ENCODE data around the gene LPAR3. TPM values are rescaled to one million over a fixed set of nuclear protein-coding genes. Genes with fewer than 3 reads are reported as not detected.

Gene LPAR3
- polyA plus RNA-seq, 2 donors: 4.0 to 5.2 TPM

GRCh38 chr1:84823511-84823910 is 69.5 kb downstream of the LPAR3 start:
- H3K27me3 ChIP-seq (ENCODE audit: control insufficient read depth in 1 of 2, insufficient read depth in 2 of 2, low read length in 2 of 2): no peaks in the 10 kb centered on the region
- H3K9me3 ChIP-seq (ENCODE audit: control insufficient read depth in 2 of 2, insufficient read depth in 1 of 2, low read depth in 1 of 2, low read length in 1 of 2): no peaks in the 10 kb centered on the region
- no peak overlapping the region for H3K4me3 ChIP-seq (ENCODE audit: low read depth in 1 of 2, low read length in 2 of 2)
- H3K36me3 ChIP-seq (ENCODE audit: control insufficient read depth in 2 of 2, insufficient read depth in 2 of 2, low read length in 1 of 2): no peaks in the 10 kb centered on the region
- no peak overlapping the region for H3K27ac ChIP-seq (ENCODE audit: low read depth in 2 of 2, low read length in 1 of 2)
- no peaks in the 10 kb centered on the region for H3K4me1 ChIP-seq (ENCODE audit: control insufficient read depth in 2 of 2, insufficient read depth in 2 of 2, low read length in 1 of 2)

GRCh38 chr1:84810343-84810742 is 82.7 kb downstream of the LPAR3 start:
- H3K27ac ChIP-seq (ENCODE audit: low read depth in 2 of 2, low read length in 1 of 2): no peak overlapping the region
- no peaks in the 10 kb centered on the region for H3K9me3 ChIP-seq (ENCODE audit: control insufficient read depth in 2 of 2, insufficient read depth in 1 of 2, low read depth in 1 of 2, low read length in 1 of 2)
- peaks cover 0 to 2% of the 10 kb centered on the region in 2 donors for H3K4me1 ChIP-seq (ENCODE audit: control insufficient read depth in 2 of 2, insufficient read depth in 2 of 2, low read length in 1 of 2)
- no peak overlapping the region for H3K4me3 ChIP-seq (ENCODE audit: low read depth in 1 of 2, low read length in 2 of 2)
- no peaks in the 10 kb centered on the region for H3K27me3 ChIP-seq (ENCODE audit: control insufficient read depth in 1 of 2, insufficient read depth in 2 of 2, low read length in 2 of 2)
- H3K36me3 ChIP-seq (ENCODE audit: control insufficient read depth in 2 of 2, insufficient read depth in 2 of 2, low read length in 1 of 2): no peaks in the 10 kb centered on the region
- 94 to 96% methylated on average over 9 of the region's 9 CpGs for WGBS, 2 donors

- Histone ChIP-seq H3K27me3 (ENCODE audit: control insufficient read depth in 1 of 2, insufficient read depth in 2 of 2, low read length in 2 of 2) (no peaks in the 10 kb centered on the region), H3K27ac (ENCODE audit: low read depth in 2 of 2, low read length in 1 of 2) (no peak overlapping the region), H3K36me3 (ENCODE audit: control insufficient read depth in 2 of 2, insufficient read depth in 2 of 2, low read length in 1 of 2) (no peaks in the 10 kb centered on the region), H3K9me3 (ENCODE audit: control insufficient read depth in 2 of 2, insufficient read depth in 1 of 2, low read depth in 1 of 2, low read length in 1 of 2) (no peaks in the 10 kb centered on the region), H3K4me3 (ENCODE audit: low read depth in 1 of 2, low read length in 2 of 2) (no peak overlapping the region), H3K4me1 (ENCODE audit: control insufficient read depth in 2 of 2, insufficient read depth in 2 of 2, low read length in 1 of 2) (peaks cover 0 to 2% of the 10 kb centered on the region in 2 donors)
- WGBS, 2 donors: 95 to 98% methylated on average over 3 of the region's 3 CpGs
These were observed 84.0 kb downstream of the LPAR3 start for GRCh38 chr1:84809023-84809422.

GRCh38 chr1:84803604-84804003 is 89.4 kb downstream of the LPAR3 start:
- no peaks in the 10 kb centered on the region for H3K36me3 ChIP-seq (ENCODE audit: control insufficient read depth in 2 of 2, insufficient read depth in 2 of 2, low read length in 1 of 2)
- WGBS, 2 donors: 91 to 93% methylated on average over 1 of the region's 1 CpG
- no peaks in the 10 kb centered on the region for H3K9me3 ChIP-seq (ENCODE audit: control insufficient read depth in 2 of 2, insufficient read depth in 1 of 2, low read depth in 1 of 2, low read length in 1 of 2)
- H3K27ac ChIP-seq (ENCODE audit: low read depth in 2 of 2, low read length in 1 of 2): no peak overlapping the region
- H3K27me3 ChIP-seq (ENCODE audit: control insufficient read depth in 1 of 2, insufficient read depth in 2 of 2, low read length in 2 of 2): no peaks in the 10 kb centered on the region
- H3K4me1 ChIP-seq (ENCODE audit: control insufficient read depth in 2 of 2, insufficient read depth in 2 of 2, low read length in 1 of 2): no peaks in the 10 kb centered on the region
- no peak overlapping the region for H3K4me3 ChIP-seq (ENCODE audit: low read depth in 1 of 2, low read length in 2 of 2)

- 74 to 95% methylated on average over 1 of the region's 1 CpG for WGBS, 2 donors
These were observed 90.3 kb downstream of the LPAR3 start for GRCh38 chr1:84802567-84803232.

GRCh38 chr1:84800090-84801073 is 92.6 kb downstream of the LPAR3 start:
- 85 to 90% methylated on average over 7 of the region's 7 CpGs for whole genome bisulfite sequencing, 2 donors
- peaks cover 0 to 3% of the 10 kb centered on the region in 2 donors for H3K9me3 ChIP-seq (ENCODE audit: control insufficient read depth in 2 of 2, insufficient read depth in 1 of 2, low read depth in 1 of 2, low read length in 1 of 2)
- H3K4me3 ChIP-seq (ENCODE audit: low read depth in 1 of 2, low read length in 2 of 2): no peak overlapping the region
- no peak overlapping the region for H3K27ac ChIP-seq (ENCODE audit: low read depth in 2 of 2, low read length in 1 of 2)
- no peaks in the 10 kb centered on the region for H3K36me3 ChIP-seq (ENCODE audit: control insufficient read depth in 2 of 2, insufficient read depth in 2 of 2, low read length in 1 of 2)
- no peaks in the 10 kb centered on the region for H3K27me3 ChIP-seq (ENCODE audit: control insufficient read depth in 1 of 2, insufficient read depth in 2 of 2, low read length in 2 of 2)
- peaks cover 0 to 2% of the 10 kb centered on the region in 2 donors for H3K4me1 ChIP-seq (ENCODE audit: control insufficient read depth in 2 of 2, insufficient read depth in 2 of 2, low read length in 1 of 2)

More at GRCh38 chr1:84802567-84803232, 90.3 kb downstream of the LPAR3 start:
- no peaks in the 10 kb centered on the region for H3K9me3 ChIP-seq (ENCODE audit: control insufficient read depth in 2 of 2, insufficient read depth in 1 of 2, low read depth in 1 of 2, low read length in 1 of 2)
- H3K27me3 ChIP-seq (ENCODE audit: control insufficient read depth in 1 of 2, insufficient read depth in 2 of 2, low read length in 2 of 2): no peaks in the 10 kb centered on the region
- no peaks in the 10 kb centered on the region for H3K4me1 ChIP-seq (ENCODE audit: control insufficient read depth in 2 of 2, insufficient read depth in 2 of 2, low read length in 1 of 2)
- H3K27ac ChIP-seq (ENCODE audit: low read depth in 2 of 2, low read length in 1 of 2): no peak overlapping the region
- H3K36me3 ChIP-seq (ENCODE audit: control insufficient read depth in 2 of 2, insufficient read depth in 2 of 2, low read length in 1 of 2): no peaks in the 10 kb centered on the region
- H3K4me3 ChIP-seq (ENCODE audit: low read depth in 1 of 2, low read length in 2 of 2): no peak overlapping the region

GRCh38 chr1:84797603-84798002 is 95.4 kb downstream of the LPAR3 start:
- peaks cover 0 to 3% of the 10 kb centered on the region in 2 donors for H3K9me3 ChIP-seq (ENCODE audit: control insufficient read depth in 2 of 2, insufficient read depth in 1 of 2, low read depth in 1 of 2, low read length in 1 of 2)
- no peak overlapping the region for H3K4me3 ChIP-seq (ENCODE audit: low read depth in 1 of 2, low read length in 2 of 2)
- no peaks in the 10 kb centered on the region for H3K36me3 ChIP-seq (ENCODE audit: control insufficient read depth in 2 of 2, insufficient read depth in 2 of 2, low read length in 1 of 2)
- H3K27ac ChIP-seq (ENCODE audit: low read depth in 2 of 2, low read length in 1 of 2): no peak overlapping the region
- no peaks in the 10 kb centered on the region for H3K27me3 ChIP-seq (ENCODE audit: control insufficient read depth in 1 of 2, insufficient read depth in 2 of 2, low read length in 2 of 2)
- peaks cover 0 to 2% of the 10 kb centered on the region in 2 donors for H3K4me1 ChIP-seq (ENCODE audit: control insufficient read depth in 2 of 2, insufficient read depth in 2 of 2, low read length in 1 of 2)
- 59 to 60% methylated on average over 3 of the region's 3 CpGs for WGBS, 2 donors

- no peak overlapping the region for H3K4me3 ChIP-seq (ENCODE audit: low read depth in 1 of 2, low read length in 2 of 2)
- H3K27ac ChIP-seq (ENCODE audit: low read depth in 2 of 2, low read length in 1 of 2): no peak overlapping the region
- no peaks in the 10 kb centered on the region for H3K27me3 ChIP-seq (ENCODE audit: control insufficient read depth in 1 of 2, insufficient read depth in 2 of 2, low read length in 2 of 2)
- WGBS, 2 donors: 80 to 89% methylated on average over 9 of the region's 9 CpGs
- H3K9me3 ChIP-seq (ENCODE audit: control insufficient read depth in 2 of 2, insufficient read depth in 1 of 2, low read depth in 1 of 2, low read length in 1 of 2): peaks cover 0 to 3% of the 10 kb centered on the region in 2 donors
- H3K4me1 ChIP-seq (ENCODE audit: control insufficient read depth in 2 of 2, insufficient read depth in 2 of 2, low read length in 1 of 2): peaks cover 0 to 2% of the 10 kb centered on the region in 2 donors
- H3K36me3 ChIP-seq (ENCODE audit: control insufficient read depth in 2 of 2, insufficient read depth in 2 of 2, low read length in 1 of 2): no peaks in the 10 kb centered on the region
These were observed 96.9 kb downstream of the LPAR3 start for GRCh38 chr1:84795966-84796600.

GRCh38 chr1:84795213-84795612 is 97.8 kb downstream of the LPAR3 start:
- 92 to 94% methylated on average over 2 of the region's 2 CpGs for WGBS, 2 donors
- Histone ChIP-seq H3K36me3 (ENCODE audit: control insufficient read depth in 2 of 2, insufficient read depth in 2 of 2, low read length in 1 of 2) (no peaks in the 10 kb centered on the region), H3K9me3 (ENCODE audit: control insufficient read depth in 2 of 2, insufficient read depth in 1 of 2, low read depth in 1 of 2, low read length in 1 of 2) (peaks cover 0 to 3% of the 10 kb centered on the region in 2 donors), H3K27ac (ENCODE audit: low read depth in 2 of 2, low read length in 1 of 2) (no peak overlapping the region), H3K4me3 (ENCODE audit: low read depth in 1 of 2, low read length in 2 of 2) (no peak overlapping the region), H3K4me1 (ENCODE audit: control insufficient read depth in 2 of 2, insufficient read depth in 2 of 2, low read length in 1 of 2) (peaks cover 0 to 2% of the 10 kb centered on the region in 2 donors), H3K27me3 (ENCODE audit: control insufficient read depth in 1 of 2, insufficient read depth in 2 of 2, low read length in 2 of 2) (no peaks in the 10 kb centered on the region)

All from esophagus (tissue), 2 donors.